Cardiac muscle cell (in vitro differentiated cells and primary cell): ENCODE results near the gene BRMS1. TPM values are rescaled to one million over a fixed set of nuclear protein-coding genes. Genes with fewer than 3 reads are reported as not detected.

ENCODE experiments used
- DNase-seq, 2 donors: peaks; one replicate each; pipeline versions ENCODE4 v3.0.0 to v3.0.0-alpha.2; 2010 to 2017; ENCODE audit warnings: low read depth in 1 of 2, low spot score in 1 of 2
- H3K27ac ChIP-seq: fragments of 200-600 bp; sonication (generic); 2 replicates; pipeline ENCODE4 v1.5.1; 2016
- H3K27me3 ChIP-seq: fragments of 200-600 bp; sonication (generic); 2 replicates; pipeline ENCODE4 v1.6.0; 2016; ENCODE audit warnings: control low read depth
- H3K36me3 ChIP-seq: fragments of 200-600 bp; sonication (generic); 2 replicates; pipeline ENCODE4 v1.5.1; 2016; ENCODE audit warnings: control low read depth
- H3K4me1 ChIP-seq: fragments of 200-600 bp; sonication (generic); 2 replicates; pipeline ENCODE4 v1.8.1; 2017; ENCODE audit warnings: low read depth, mild to moderate bottlenecking, mixed run types
- H3K4me3 ChIP-seq: fragments of 200-600 bp; sonication (generic); 2 replicates; pipeline ENCODE4 v1.5.1; 2016; ENCODE audit warnings: mild to moderate bottlenecking
- H3K9me3 ChIP-seq: fragments of 200-600 bp; sonication (generic); 2 replicates; pipeline ENCODE4 v1.5.1; 2017; ENCODE audit warnings: low read depth, mild to moderate bottlenecking, control low read depth
- polyA plus RNA-seq: library from polyadenylated mRNA; unstranded; fragments of >200 nt; fragmentation: Nextera tagmentation; extraction: Ambion mirVana; gene quantifications from 2 replicates; pipeline ENCODE4 v1.2.1, GENCODE V29; 2016
- total RNA-seq: library from RNA; depleted of rRNA; stranded (reverse); fragments of >200 nt; gene quantifications from 2 replicates; pipeline ENCODE4 v1.2.3, GENCODE V29; 2016
- TF ChIP-seq, protein P1 (sequence below): IDR thresholded peaks from 2 replicates; pipeline ENCODE4 v1.5.1; 2012; ENCODE audit warnings: low read depth, mild to moderate bottlenecking, low read length

Gene BRMS1
- total and polyA plus RNA-seq, 2 experiments from 2014 or later, result 33.2 to 33.8 TPM

DNA sequence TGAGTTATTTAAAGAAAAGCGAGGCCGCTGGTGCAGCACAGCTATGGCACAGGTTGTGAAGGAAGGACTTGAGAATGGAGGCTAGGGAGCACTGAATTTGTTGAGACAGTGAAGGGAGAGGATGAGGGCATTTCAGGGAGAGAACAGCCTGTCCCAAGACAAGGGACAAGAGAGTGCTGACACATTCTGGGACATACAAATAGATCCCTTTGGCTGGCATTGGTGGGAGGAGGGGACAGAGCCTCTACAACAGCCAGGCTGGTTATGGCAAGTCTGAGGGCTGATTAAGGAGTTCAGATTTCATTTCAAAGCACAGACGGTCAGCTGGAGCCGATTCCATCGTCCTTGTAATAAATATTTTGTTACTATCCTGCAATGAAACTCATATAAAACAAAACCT is 28.4 kb upstream of the BRMS1 start:
- DNase-seq, result peak in 1 of 2 donors; percentile 42
- TF ChIP-seq, protein P1, sequence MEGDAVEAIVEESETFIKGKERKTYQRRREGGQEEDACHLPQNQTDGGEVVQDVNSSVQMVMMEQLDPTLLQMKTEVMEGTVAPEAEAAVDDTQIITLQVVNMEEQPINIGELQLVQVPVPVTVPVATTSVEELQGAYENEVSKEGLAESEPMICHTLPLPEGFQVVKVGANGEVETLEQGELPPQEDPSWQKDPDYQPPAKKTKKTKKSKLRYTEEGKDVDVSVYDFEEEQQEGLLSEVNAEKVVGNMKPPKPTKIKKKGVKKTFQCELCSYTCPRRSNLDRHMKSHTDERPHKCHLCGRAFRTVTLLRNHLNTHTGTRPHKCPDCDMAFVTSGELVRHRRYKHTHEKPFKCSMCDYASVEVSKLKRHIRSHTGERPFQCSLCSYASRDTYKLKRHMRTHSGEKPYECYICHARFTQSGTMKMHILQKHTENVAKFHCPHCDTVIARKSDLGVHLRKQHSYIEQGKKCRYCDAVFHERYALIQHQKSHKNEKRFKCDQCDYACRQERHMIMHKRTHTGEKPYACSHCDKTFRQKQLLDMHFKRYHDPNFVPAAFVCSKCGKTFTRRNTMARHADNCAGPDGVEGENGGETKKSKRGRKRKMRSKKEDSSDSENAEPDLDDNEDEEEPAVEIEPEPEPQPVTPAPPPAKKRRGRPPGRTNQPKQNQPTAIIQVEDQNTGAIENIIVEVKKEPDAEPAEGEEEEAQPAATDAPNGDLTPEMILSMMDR, result no peak

DNA sequence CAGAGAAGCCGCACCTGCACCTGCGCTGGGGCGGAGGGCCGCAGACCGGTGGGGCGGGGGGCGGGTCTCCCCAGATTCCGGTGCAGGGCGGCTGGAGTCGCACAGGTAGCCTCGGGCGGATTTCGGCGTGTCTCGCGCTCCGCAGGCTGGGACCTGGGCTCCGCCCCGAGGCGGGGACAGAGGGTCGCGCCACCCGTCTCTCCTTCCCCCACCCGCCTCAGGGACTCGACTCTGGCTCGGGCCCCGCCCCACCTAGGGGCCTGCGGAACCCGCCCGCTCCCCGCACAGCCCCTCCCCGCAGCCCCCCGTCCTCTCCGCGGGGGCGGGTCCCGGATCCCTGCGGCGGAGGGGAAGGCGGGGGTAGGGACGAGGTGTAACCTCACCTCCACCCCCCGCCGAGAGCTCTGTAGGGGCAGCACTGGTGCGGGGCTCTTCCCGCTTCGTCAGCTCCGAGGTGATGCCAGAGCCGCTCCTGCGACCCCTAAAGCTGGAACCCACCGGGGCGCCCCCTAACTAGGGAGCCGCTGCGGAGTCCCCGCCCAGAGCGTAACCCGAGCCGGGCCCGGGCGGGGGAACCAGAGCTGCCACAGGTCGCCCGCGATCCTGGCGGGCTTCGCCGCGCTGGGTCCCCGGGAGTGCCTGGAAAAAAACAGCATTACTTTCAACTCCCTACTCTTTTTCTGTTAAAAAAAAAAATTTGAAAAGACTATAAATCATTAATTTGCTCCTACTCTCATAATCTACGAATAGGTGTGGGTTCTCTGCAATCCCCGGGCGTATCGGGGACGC is 26.9 kb upstream of the BRMS1 start, which contains the start of gene SLC29A2:
Gene SLC29A2, minus strand, starts transcription at position 134 of the 789 bp plus-strand sequence. CDS start 169 bp downstream, outside the sequence.
- DNase-seq, result peak in 1 of 2 donors; percentile 96
- TF ChIP-seq, protein P1, result no peak
- peaks cover 4% of the 10 kb centered on the region for H3K36me3 ChIP-seq
- no peaks in the 10 kb centered on the region for H3K9me3 ChIP-seq
- no peaks in the 10 kb centered on the region for H3K27me3 ChIP-seq
- H3K4me1 ChIP-seq, result peaks cover 18% of the 10 kb centered on the region
- H3K4me3 ChIP-seq, result peak within 1 kb of the TSS; percentile 81
- H3K27ac ChIP-seq, result peak within 1 kb of the TSS; percentile 95

More for the DNA sequence above, 28.4 kb upstream of the BRMS1 start:
- Histone ChIP-seq H3K9me3 (no peaks in the 10 kb centered on the region), H3K27me3 (no peaks in the 10 kb centered on the region), H3K4me1 (peaks cover 18% of the 10 kb centered on the region), H3K4me3 (no peak overlapping the region), H3K36me3 (peaks cover 4% of the 10 kb centered on the region), H3K27ac (peak overlapping the region; percentile 95)

DNA sequence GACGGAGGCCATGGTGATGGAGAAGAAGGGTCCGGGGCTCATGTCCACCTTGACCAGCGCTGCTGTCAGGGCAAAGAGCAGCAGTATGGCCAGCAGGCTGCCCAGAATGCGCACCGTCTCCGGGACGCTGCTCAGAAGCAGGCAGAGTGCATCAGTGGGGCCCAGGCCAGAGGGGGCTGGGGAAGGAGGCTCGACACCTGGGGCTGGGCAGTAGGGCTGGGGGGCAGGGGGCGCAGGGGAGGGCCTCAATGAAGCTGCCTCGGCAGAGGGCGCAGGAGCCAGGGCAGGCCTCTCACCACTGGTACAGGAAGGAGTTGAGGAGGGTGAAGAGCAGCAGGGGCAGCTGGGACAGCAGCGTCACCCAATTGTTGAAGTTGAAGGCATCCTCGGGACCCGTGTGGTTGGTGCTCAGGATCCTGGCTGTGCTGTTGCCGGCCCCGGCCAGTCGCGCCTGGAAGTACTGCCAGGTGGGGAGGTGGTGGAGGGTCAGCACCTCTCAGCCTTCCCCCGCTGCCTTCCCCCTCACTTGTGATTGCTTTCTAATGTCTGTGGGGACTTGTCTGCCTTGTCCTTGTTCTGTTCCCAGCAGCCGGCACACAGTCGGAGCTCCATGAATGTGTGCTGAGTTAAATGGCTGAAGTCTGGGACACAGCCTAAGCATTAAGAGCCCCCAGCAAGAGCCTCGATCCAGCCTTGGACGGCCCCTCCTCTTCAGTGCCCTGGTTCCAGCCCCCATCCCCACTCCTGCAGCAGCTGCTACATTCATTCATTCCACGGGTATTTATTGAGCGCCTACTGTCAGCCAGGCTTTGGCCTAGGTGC is 24.4 kb upstream of the BRMS1 start:
- Histone ChIP-seq H3K36me3 (peaks cover 9% of the 10 kb centered on the region), H3K27ac (no peak overlapping the region), H3K4me3 (no peak overlapping the region), H3K4me1 (peaks cover 18% of the 10 kb centered on the region), H3K9me3 (no peaks in the 10 kb centered on the region), H3K27me3 (no peaks in the 10 kb centered on the region)
- DNase-seq, result no peak
- TF ChIP-seq, protein P1, result no peak

DNA sequence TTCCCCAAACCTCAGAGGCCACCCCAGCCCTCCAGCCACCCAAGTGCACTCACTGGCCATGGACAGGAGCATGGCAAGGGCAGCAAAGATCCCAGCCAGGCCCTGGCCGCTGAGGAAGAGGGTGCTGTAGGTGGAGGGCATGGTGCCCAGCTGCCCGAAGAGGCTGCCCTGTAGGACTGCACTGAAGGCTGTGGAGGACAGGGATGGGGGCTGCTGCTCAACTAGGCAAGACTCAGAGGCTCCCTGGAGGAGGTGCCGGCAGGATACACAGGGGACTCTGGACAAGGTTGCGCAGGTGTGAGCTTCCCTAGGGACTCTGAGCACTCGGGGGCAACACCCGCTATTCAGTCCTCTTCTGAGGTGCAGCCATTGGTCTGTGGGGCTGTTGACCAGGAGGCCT is 23.6 kb upstream of the BRMS1 start:
- no peak for DNase-seq
- no peak overlapping the region for H3K27ac ChIP-seq

More for the DNA sequence above, 23.6 kb upstream of the BRMS1 start:
- Histone ChIP-seq H3K9me3 (no peaks in the 10 kb centered on the region), H3K4me3 (no peak overlapping the region), H3K36me3 (peaks cover 9% of the 10 kb centered on the region), H3K27me3 (no peaks in the 10 kb centered on the region), H3K4me1 (peaks cover 15% of the 10 kb centered on the region)
- TF ChIP-seq, protein P1, result no peak
